DOHH2 (cell line): ENCODE data around the gene SEPTIN5.

ENCODE experiments used
- CTCF ChIP-seq: fragments of 200-600 bp; sonication (generic); IDR thresholded peaks from one replicate; pipeline ENCODE4 v1.5.1; 2014; ENCODE audit warnings: antibody characterized with exemption, mild to moderate bottlenecking, low read depth, low read length; ENCODE audit not compliant: poor library complexity, severe bottlenecking
- EZH2phosphoT487 ChIP-seq: fragments of 200-600 bp; sonication (generic); IDR thresholded peaks from 2 replicates; pipeline ENCODE4 v1.6.1; 2017; ENCODE audit warnings: borderline replicate concordance, mild to moderate bottlenecking, antibody characterized with exemption, low read length, moderate library complexity, mixed read lengths

GRCh38 chr22:19733755-19734154 lies 19.5 kb downstream of the SEPTIN5 start:
- no peak for TF ChIP-seq EZH2phosphoT487
- no peak for TF ChIP-seq CTCF
